DMS 273 treated with DMSO at 0.1 percent for 48 hours (cell line): Measurements from ENCODE around the gene PDF.
"Not testable (repeated sequence)": the region's sequence is repeated elsewhere in the genome, so short reads cannot be mapped to it uniquely, and the experiment has no call there.

Experiments used
- DNase-seq: peaks from one replicate; lab custom pipeline; 2025; lab: John Stamatoyannopoulos, UW

The PDF gene

DNA sequence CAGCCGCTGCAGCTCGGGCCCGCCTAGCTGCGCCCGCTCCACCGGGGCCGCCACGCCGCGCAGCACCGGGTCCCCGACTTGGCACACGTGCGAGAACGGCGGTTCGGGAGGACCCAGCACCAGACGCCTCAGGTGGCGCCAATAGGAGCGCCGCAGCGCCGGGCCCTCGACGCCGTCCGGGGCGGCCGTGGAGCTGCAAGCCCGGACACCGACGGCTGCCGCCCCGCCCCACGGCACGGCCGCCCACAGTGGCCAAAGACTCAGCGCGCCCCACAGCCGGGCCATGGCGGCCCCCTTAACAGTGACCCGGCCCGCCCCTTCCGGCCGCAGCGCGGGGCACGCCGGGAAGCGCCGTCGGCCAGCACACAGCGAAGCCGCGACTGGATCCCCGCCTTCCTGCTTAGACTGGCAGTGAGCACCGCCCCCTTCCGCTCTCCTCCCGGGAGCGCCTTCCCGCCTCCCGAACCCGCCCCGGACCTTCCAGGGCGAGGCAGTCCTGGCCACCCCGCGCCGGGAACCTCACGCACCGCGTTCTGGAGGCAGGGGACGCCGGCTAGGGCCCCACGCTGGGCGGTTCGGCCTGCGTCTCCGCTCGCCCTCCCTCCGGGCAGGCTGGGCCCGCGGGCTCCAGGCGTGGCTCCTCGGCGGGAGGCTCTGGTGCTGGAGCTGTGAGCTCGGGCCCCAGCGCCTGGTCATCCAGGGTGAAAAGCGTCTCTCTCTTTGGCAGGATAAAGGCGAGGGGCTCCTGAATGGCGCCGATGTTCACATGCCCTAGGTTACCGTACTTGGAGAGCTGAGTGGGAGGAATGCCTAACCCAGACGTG lies at the start of gene PDF:
Gene PDF (minus strand): TSS at position 303 of the 824 bp plus-strand sequence. CDS start 18 bp downstream, at position 285.
- peak; percentile 78 for DNase-seq

DNA sequence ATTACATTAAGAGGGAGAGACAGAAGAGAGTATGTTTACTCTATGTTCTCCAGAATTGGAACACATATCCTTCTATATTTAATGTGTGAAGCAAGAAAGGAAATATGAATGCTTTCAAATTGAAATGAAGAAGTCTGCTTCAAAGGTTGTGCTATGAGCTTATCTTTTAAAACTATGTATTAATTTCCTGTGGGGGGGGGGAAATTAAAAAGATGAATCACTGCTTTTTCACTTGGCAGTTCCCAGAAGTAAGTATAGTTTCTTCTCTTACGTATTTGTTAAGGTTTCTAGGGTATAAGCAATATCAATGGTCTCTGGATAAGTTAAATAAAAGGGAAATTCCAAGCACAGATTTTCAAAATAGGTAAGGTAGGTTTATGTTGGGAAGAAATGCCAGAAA lies 48.4 kb upstream of the PDF start:
- DNase-seq: no peak

GRCh38 chr16:69378036-69378435 lies 47.6 kb upstream of the PDF start:
- no peak for DNase-seq

- DNase-seq: no peak
These were observed 46.1 kb upstream of the PDF start for GRCh38 chr16:69376393-69377059.

DNA sequence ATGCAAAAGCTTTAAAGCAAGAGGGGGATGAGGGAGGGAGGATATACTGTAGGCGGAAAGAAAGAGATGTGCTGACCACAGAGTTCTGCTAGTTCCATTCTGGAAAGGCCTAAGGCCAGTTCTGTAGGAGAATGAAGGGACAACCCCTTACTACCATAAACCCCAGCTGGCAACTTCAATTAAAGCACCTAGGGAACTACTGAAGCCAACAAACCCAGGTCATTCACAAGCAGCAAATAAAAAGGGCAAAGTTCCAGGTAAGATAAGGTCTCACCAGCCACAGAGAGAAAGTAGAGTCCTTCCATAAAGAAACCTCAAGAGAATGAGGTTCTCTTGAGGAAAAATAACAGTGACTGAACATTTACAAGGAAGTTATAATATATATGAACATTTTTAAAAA lies 42.6 kb upstream of the PDF start:
- DNase-seq: no peak

DNA sequence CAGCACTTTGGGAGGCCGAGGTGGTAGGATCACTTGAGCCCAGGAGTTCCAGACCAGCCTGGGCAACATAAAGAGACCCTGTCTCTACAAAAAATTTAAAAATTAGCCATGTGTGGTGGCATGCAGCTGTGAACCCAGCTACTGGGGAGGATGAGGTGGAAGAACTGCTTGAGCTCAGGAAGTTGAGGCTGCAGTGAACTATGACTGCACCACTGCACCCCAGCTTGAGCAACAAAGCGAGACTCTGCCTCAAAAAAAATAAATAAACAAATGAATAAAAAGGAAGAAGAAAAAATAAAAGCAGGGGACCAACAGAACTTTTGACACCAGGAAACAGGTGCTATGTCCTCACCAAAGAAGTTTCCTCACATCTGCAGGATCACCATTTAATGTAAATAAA lies 41.2 kb upstream of the PDF start:
- DNase-seq: no peak

- no peak for DNase-seq
These were observed 38.5 kb upstream of the PDF start for GRCh38 chr16:69368866-69369265.

DNA sequence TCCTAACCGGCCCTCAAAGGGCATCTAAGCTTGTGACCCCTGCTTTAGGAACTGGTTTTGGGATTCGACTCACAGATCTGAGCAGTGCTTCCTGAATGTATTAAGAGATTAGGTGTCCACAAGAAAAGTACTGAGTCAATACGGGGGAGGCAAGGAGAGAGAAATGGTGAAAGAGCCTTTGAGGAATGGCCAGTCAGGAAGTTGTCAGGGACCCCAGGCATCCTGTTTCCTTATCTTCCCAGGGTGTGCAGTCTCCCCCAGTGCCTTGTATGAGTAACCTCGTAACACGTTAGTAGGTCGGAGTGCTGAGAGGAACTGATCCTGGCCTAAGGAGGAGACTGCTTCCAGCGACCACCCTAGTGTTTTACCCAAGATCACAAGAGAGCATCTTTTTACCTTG lies 37.6 kb upstream of the PDF start:
- no peak for DNase-seq

DNA sequence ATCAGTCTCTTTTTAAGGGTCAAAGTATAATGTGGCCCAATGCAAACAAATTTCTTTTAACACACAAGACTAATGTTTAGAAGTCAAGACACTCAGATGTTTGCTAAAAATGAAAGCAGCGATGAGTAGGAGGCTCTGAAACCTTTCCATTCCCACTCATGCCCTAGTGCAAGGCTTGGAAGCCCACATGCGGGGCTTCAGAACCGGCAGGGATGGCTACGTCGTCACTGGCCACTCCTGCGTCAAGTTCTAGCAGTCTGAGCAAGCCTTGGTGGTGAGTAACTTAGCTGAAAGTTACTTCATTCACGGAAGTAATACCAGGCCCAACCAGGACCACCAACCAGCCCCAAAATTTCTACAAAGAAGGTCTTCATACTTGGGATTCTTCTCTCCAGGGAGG lies 36.0 kb upstream of the PDF start:
- no peak for DNase-seq

DNA sequence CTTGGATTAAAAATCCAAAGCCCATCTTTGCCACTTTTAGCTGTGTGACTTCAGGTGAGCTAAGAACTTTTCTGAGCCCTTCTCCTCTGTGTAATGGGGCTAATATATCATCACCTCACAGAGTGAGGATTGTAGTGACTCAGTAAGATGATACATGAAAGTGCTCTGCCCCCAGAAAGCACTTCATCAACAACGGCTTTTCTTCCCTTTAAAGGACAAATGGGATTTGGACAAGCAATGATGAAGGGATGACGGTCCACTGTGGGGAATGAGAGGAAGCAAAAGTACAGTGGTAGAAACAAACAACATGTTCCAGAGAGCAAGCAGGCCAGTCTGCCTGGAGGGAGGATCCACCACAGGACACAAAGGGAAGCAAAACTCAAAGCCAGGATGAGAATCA lies 35.5 kb upstream of the PDF start:
- no peak for DNase-seq

DNA sequence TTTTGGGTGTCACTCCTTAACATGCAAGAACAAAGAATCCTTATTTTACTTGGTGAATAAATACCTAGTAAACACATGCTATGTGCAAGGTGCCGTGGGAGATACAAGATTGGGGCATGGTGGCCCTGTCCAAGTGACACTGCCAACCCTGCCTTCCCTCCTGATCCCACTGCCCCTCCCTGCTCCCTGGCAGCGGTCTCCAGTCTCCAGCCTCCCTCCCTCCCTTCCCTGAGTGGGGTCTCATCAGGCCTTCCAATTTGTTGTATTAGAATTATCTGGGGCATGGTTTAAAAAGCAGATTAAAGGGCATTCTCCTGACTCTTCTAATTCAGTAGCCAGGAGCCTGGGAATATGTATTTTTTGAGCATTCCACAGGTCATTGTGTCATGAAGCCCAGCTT lies 33.7 kb upstream of the PDF start:
- DNase-seq: no peak

DNA sequence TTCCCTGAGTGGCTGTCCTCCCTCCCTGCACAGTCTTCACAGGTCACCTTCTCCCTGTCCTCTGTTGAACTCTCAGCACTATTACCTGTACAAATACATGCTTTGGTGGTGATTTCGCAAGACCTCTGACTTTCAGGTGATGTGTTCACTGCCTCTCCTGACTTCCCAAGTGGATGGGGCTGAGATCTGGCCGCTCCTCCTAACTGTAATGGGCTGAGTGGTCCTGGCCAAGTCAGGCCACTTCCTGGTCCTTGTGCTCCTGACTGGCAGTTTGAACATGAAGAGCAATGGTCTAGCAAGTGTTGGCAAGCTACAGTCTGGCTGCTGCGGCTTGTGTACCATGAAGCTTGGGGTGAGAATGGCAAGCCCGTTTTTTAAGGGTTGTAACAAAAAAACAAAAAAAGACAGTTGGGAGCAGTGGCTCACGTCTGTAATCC lies 32.9 kb upstream of the PDF start:
- DNase-seq: no peak

GRCh38 chr16:69360070-69360469 lies 29.7 kb upstream of the PDF start:
- not testable (repeated sequence) for DNase-seq

DNA sequence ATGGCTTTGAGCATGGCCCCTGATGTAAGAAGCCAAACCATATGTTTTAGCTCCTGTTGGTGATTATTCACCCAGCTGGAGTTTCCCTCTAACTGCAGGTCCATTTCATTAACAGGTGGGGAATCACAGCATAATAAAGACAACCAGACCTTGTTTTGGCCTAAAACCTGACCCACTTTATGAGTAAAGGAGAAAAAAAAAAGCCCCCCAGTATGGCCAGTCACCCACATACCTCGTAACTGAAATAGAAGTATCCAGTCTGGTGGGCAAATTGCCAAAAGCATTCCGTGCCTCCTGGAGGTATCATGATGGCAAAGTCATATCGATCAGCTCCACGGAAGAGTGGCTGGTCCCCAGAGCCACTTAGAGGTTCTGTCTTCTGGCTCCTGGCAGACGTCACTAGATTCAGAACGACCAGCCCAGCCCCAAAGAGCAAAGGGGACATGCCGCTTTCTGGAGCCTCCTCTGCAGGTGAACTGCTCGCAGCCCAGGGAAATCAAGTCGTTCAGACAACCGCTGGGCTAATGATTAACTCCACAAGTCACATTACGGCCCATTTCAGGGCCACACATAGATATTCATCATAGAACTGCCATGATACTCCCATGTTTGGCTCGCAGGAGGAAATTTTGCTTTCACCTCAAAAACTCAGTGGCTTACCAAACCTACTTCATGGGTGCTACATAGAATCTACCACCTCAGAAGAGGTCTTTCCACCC lies 21.1 kb upstream of the PDF start, which contains the start of gene TMED6:
Gene TMED6 (minus strand): TSS at position 478 of the 719 bp plus-strand sequence. CDS start 33 bp downstream, at position 445.
- peak; percentile 39 for DNase-seq

- DNase-seq: no peak
These were observed 20.2 kb upstream of the PDF start for GRCh38 chr16:69350536-69351133.

DNA sequence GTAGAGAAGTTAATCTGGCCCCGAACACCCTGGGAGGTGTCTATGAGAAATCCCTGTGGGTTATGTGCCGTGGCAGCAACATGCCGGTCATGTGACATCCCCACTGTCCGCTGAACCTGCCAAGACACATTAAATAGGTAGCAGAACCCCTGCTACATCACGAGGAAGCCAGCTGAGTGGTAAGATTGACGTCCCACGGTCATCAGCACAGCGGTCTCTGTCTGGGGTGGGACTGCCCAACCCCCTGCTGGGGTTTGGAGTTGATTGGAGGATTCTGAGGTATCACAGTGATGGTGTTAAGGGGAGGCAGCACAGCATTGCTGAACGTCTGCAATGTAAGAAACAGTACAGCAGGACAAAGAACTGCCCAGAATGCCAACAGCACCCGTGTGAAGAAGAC lies 19.1 kb upstream of the PDF start:
- DNase-seq: no peak

DNA sequence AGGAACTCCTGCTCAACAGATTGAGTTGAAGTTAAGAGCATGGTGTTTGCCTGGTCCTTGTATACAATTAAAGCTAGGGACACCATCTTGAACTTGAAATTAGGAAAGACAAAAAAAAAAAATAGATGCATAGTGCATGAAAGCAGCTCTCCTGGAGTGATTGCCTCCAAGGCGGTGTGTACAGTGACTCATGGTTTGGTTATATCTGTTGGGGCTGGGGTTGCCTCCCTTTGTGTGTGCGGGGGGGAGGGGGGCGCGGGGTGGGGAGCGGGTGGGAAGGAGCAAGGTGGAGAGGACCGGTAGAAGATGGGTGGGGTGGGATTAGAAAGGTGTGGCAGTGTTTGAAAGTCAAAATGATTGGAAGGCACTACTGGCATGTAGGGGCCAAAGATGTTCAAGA lies 17.8 kb upstream of the PDF start:
- DNase-seq: no peak

DNA sequence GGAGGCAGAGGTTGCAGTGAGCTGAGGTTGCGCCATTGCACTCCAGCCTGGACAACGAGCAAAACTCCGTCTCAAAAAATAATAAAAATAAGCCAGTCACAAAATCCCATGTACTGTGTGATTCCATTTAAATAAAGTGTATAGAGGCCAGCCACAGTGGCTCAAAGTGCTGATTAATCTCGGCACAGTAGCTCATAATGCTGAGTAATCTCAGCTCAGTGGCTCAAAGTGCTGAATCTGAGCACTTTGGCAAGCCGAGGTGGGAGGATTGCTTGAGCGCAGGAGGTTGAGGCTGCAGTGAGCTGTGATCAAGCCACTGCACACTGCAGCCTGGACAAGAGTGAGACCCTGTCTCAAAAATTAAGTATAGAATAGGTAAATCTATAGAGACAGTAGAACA lies 16.3 kb upstream of the PDF start:
- no peak for DNase-seq

DNA sequence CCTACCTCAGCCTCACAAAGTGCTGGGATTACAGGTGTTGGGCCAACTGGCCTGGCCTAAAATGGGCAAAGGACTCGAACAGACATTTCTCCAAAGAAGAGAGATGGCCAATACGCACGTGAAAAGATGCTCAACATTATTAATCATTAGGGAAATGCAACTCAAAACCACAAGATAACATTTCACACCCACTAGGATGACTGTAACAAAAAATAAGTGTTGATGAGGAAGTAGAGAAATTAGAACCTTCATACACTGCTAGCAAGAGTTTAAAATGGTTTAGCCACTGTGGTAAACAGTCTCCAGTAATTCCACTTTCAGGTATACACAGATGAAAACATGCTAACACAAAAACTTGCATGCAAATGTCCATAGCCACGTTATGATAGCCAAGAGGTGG lies 15.5 kb upstream of the PDF start:
- DNase-seq: no peak

- DNase-seq: no peak
These were observed 13.8 kb upstream of the PDF start for GRCh38 chr16:69344171-69344570.

DNA sequence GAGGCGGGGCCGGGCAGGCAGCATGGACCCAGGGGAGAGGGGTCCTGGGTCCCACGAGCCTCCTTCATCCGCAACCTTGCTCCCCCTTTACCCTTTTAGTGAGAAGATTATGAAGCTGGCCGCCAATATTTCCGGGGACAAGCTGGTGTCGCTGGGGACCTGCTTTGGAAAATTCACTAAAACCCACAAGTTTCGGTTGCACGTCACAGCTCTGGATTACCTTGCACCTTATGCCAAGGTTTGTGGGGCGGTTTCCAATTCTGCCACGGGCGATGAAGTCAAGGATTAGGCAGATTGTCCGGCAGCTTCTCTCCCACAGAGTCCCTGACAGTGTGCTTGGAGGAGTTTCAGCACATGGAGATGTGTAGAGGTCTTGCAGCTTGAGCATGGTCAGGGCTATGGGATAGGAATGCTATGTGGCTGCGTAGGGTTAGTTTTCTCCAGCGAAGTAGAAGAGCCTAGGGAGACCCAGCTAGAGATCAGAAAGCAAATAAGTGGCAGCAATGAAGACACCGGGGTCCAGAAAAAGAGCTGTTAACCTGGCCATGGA lies 9.8 kb upstream of the PDF start:
- DNase-seq: no peak
